ES-I3 (cell line): ENCODE results near the gene HDDC3.

Source experiments
- H3K36me3 ChIP-seq: 2 replicates; pipeline ENCODE4 v1.6.1; 2013; ENCODE audit warnings: mild to moderate bottlenecking, low read length, control low read depth, moderate library complexity; ENCODE audit not compliant: insufficient read depth
- H3K4me1 ChIP-seq: 2 replicates; pipeline ENCODE4 v1.6.1; 2013; ENCODE audit warnings: mild to moderate bottlenecking, control low read depth, low read length; ENCODE audit not compliant: insufficient read depth
- H3K9ac ChIP-seq: 2 replicates; pipeline ENCODE4 v1.6.1; 2013; ENCODE audit warnings: low read depth, mild to moderate bottlenecking, low read length, moderate library complexity
- H3K9me3 ChIP-seq: 2 replicates; pipeline ENCODE4 v1.6.1; 2013; ENCODE audit warnings: mild to moderate bottlenecking, low read length, moderate library complexity; ENCODE audit not compliant: control insufficient read depth, insufficient read depth

The HDDC3 gene

GRCh38 chr15:90931828-90932659 lies at the start of gene HDDC3:
HDDC3 (minus strand) TSS chr15:90932549; CDS start chr15:90932540, 9 bp downstream.
- H3K36me3 ChIP-seq: no peaks in the 10 kb centered on the region; the same call in 1 of the 2 replicates
- H3K4me1 ChIP-seq: no peaks in the 10 kb centered on the region
- H3K9me3 ChIP-seq: no peaks in the 10 kb centered on the region
- H3K9ac ChIP-seq: peak within 1 kb of the TSS; percentile 86

- peaks cover 36% of the 10 kb centered on the region for H3K36me3 ChIP-seq
Observed at GRCh38 chr15:90982135-90982534, 49.8 kb upstream of the HDDC3 start.

GRCh38 chr15:90981681-90982080 lies 49.3 kb upstream of the HDDC3 start:
- Histone ChIP-seq H3K36me3 (peaks cover 36% of the 10 kb centered on the region), H3K9ac (no peak overlapping the region), H3K9me3 (no peaks in the 10 kb centered on the region), H3K4me1 (no peaks in the 10 kb centered on the region)

More at GRCh38 chr15:90982135-90982534, 49.8 kb upstream of the HDDC3 start:
- no peaks in the 10 kb centered on the region for H3K4me1 ChIP-seq
- no peaks in the 10 kb centered on the region for H3K9me3 ChIP-seq
- H3K9ac ChIP-seq: no peak overlapping the region

- Histone ChIP-seq H3K9me3 (no peaks in the 10 kb centered on the region), H3K4me1 (no peaks in the 10 kb centered on the region), H3K36me3 (peaks cover 46% of the 10 kb centered on the region), H3K9ac (no peak overlapping the region)
Observed at GRCh38 chr15:90979582-90979981, 47.2 kb upstream of the HDDC3 start.

- Histone ChIP-seq H3K9me3 (no peaks in the 10 kb centered on the region), H3K4me1 (no peaks in the 10 kb centered on the region), H3K9ac (no peak overlapping the region), H3K36me3 (peaks cover 31% of the 10 kb centered on the region)
Observed at GRCh38 chr15:90974216-90974615, 41.9 kb upstream of the HDDC3 start.

- H3K36me3 ChIP-seq: peaks cover 42% of the 10 kb centered on the region
- H3K4me1 ChIP-seq: no peaks in the 10 kb centered on the region
- H3K9me3 ChIP-seq: no peaks in the 10 kb centered on the region
- no peak overlapping the region for H3K9ac ChIP-seq
Observed at GRCh38 chr15:90972133-90972532, 39.8 kb upstream of the HDDC3 start.

GRCh38 chr15:90970274-90970673 lies 37.9 kb upstream of the HDDC3 start:
- Histone ChIP-seq H3K36me3 (peaks cover 37% of the 10 kb centered on the region), H3K9ac (no peak overlapping the region), H3K9me3 (no peaks in the 10 kb centered on the region), H3K4me1 (no peaks in the 10 kb centered on the region)

GRCh38 chr15:90968434-90968833 lies 36.1 kb upstream of the HDDC3 start:
- Histone ChIP-seq H3K9ac (no peak overlapping the region), H3K36me3 (peaks cover 37% of the 10 kb centered on the region)

GRCh38 chr15:90967206-90967605 lies 34.9 kb upstream of the HDDC3 start:
- Histone ChIP-seq H3K9ac (no peak overlapping the region), H3K36me3 (peaks cover 35% of the 10 kb centered on the region), H3K4me1 (no peaks in the 10 kb centered on the region), H3K9me3 (no peaks in the 10 kb centered on the region)

More at GRCh38 chr15:90968434-90968833, 36.1 kb upstream of the HDDC3 start:
- H3K9me3 ChIP-seq: no peaks in the 10 kb centered on the region
- no peaks in the 10 kb centered on the region for H3K4me1 ChIP-seq

- Histone ChIP-seq H3K36me3 (peaks cover 41% of the 10 kb centered on the region), H3K9me3 (no peaks in the 10 kb centered on the region), H3K4me1 (no peaks in the 10 kb centered on the region), H3K9ac (no peak overlapping the region)
Observed at GRCh38 chr15:90966262-90966661, 33.9 kb upstream of the HDDC3 start.

- Histone ChIP-seq H3K9ac (no peak overlapping the region), H3K36me3 (peaks cover 18% of the 10 kb centered on the region), H3K4me1 (no peaks in the 10 kb centered on the region; the same call in 1 of the 2 replicates), H3K9me3 (no peaks in the 10 kb centered on the region)
Observed at GRCh38 chr15:90962021-90962420, 29.7 kb upstream of the HDDC3 start.

- H3K36me3 ChIP-seq: peaks cover 17% of the 10 kb centered on the region
Observed at GRCh38 chr15:90960298-90961091, 28.1 kb upstream of the HDDC3 start.

GRCh38 chr15:90959894-90960293 lies 27.5 kb upstream of the HDDC3 start:
- Histone ChIP-seq H3K9ac (no peak overlapping the region), H3K9me3 (no peaks in the 10 kb centered on the region), H3K4me1 (peaks cover 4% of the 10 kb centered on the region; the same call in 1 of the 2 replicates), H3K36me3 (peaks cover 17% of the 10 kb centered on the region)

More at GRCh38 chr15:90960298-90961091, 28.1 kb upstream of the HDDC3 start:
- Histone ChIP-seq H3K9ac (no peak overlapping the region), H3K9me3 (no peaks in the 10 kb centered on the region), H3K4me1 (peaks cover 4% of the 10 kb centered on the region; the same call in 1 of the 2 replicates)

- no peak overlapping the region for H3K9ac ChIP-seq
- H3K9me3 ChIP-seq: no peaks in the 10 kb centered on the region
- peaks cover 4% of the 10 kb centered on the region; the same call in 1 of the 2 replicates for H3K4me1 ChIP-seq
- peaks cover 16% of the 10 kb centered on the region for H3K36me3 ChIP-seq
Observed at GRCh38 chr15:90959028-90959595, 26.8 kb upstream of the HDDC3 start.
